ENCODE results near the gene BFSP2.

Gene BFSP2

GRCh38 chr3:133408366-133408765 is 8.5 kb downstream of the BFSP2 start:
- Histone ChIP-seq H3K4me3 (ENCODE audit: low read depth, low read length) (no peak overlapping the region), H3K4me1 (ENCODE audit: control insufficient read depth, insufficient read depth, low read length) (peaks cover 4% of the 10 kb centered on the region), H3K27me3 (ENCODE audit: control insufficient read depth, insufficient read depth, low read length) (no peaks in the 10 kb centered on the region), H3K9ac (ENCODE audit: low read depth, low read length) (no peak overlapping the region), H3K36me3 (ENCODE audit: control insufficient read depth, insufficient read depth, low read length) (no peaks in the 10 kb centered on the region), H3K9me3 (ENCODE audit: control insufficient read depth, insufficient read depth, low read length) (no peaks in the 10 kb centered on the region)

GRCh38 chr3:133408961-133409360 is 9.1 kb downstream of the BFSP2 start:
- Histone ChIP-seq H3K9me3 (ENCODE audit: control insufficient read depth, insufficient read depth, low read length) (no peaks in the 10 kb centered on the region), H3K9ac (ENCODE audit: low read depth, low read length) (no peak overlapping the region), H3K36me3 (ENCODE audit: control insufficient read depth, insufficient read depth, low read length) (no peaks in the 10 kb centered on the region), H3K27me3 (ENCODE audit: control insufficient read depth, insufficient read depth, low read length) (no peaks in the 10 kb centered on the region), H3K4me3 (ENCODE audit: low read depth, low read length) (no peak overlapping the region), H3K4me1 (ENCODE audit: control insufficient read depth, insufficient read depth, low read length) (peaks cover 4% of the 10 kb centered on the region)

- Histone ChIP-seq H3K36me3 (ENCODE audit: control insufficient read depth, insufficient read depth, low read length) (no peaks in the 10 kb centered on the region), H3K4me1 (ENCODE audit: control insufficient read depth, insufficient read depth, low read length) (no peaks in the 10 kb centered on the region), H3K9ac (ENCODE audit: low read depth, low read length) (no peak overlapping the region), H3K4me3 (ENCODE audit: low read depth, low read length) (no peak overlapping the region), H3K9me3 (ENCODE audit: control insufficient read depth, insufficient read depth, low read length) (no peaks in the 10 kb centered on the region), H3K27me3 (ENCODE audit: control insufficient read depth, insufficient read depth, low read length) (no peaks in the 10 kb centered on the region)
Observed at GRCh38 chr3:133410191-133410892, 10.5 kb downstream of the BFSP2 start.

- Histone ChIP-seq H3K27me3 (ENCODE audit: control insufficient read depth, insufficient read depth, low read length) (no peaks in the 10 kb centered on the region), H3K9me3 (ENCODE audit: control insufficient read depth, insufficient read depth, low read length) (no peaks in the 10 kb centered on the region), H3K9ac (ENCODE audit: low read depth, low read length) (no peak overlapping the region), H3K36me3 (ENCODE audit: control insufficient read depth, insufficient read depth, low read length) (no peaks in the 10 kb centered on the region), H3K4me1 (ENCODE audit: control insufficient read depth, insufficient read depth, low read length) (no peaks in the 10 kb centered on the region), H3K4me3 (ENCODE audit: low read depth, low read length) (no peak overlapping the region)
Observed at GRCh38 chr3:133412183-133413132, 12.6 kb downstream of the BFSP2 start.

- no peak overlapping the region for H3K9ac ChIP-seq (ENCODE audit: low read depth, low read length)
- H3K27me3 ChIP-seq (ENCODE audit: control insufficient read depth, insufficient read depth, low read length) = no peaks in the 10 kb centered on the region
- H3K4me1 ChIP-seq (ENCODE audit: control insufficient read depth, insufficient read depth, low read length) = no peaks in the 10 kb centered on the region
- no peak overlapping the region for H3K4me3 ChIP-seq (ENCODE audit: low read depth, low read length)
- no peaks in the 10 kb centered on the region for H3K36me3 ChIP-seq (ENCODE audit: control insufficient read depth, insufficient read depth, low read length)
- no peaks in the 10 kb centered on the region for H3K9me3 ChIP-seq (ENCODE audit: control insufficient read depth, insufficient read depth, low read length)
Observed at GRCh38 chr3:133413161-133414020, 13.5 kb downstream of the BFSP2 start.

GRCh38 chr3:133414021-133414392 is 14.2 kb downstream of the BFSP2 start:
- Histone ChIP-seq H3K4me1 (ENCODE audit: control insufficient read depth, insufficient read depth, low read length) (no peaks in the 10 kb centered on the region), H3K4me3 (ENCODE audit: low read depth, low read length) (no peak overlapping the region), H3K9ac (ENCODE audit: low read depth, low read length) (no peak overlapping the region), H3K36me3 (ENCODE audit: control insufficient read depth, insufficient read depth, low read length) (no peaks in the 10 kb centered on the region), H3K9me3 (ENCODE audit: control insufficient read depth, insufficient read depth, low read length) (no peaks in the 10 kb centered on the region), H3K27me3 (ENCODE audit: control insufficient read depth, insufficient read depth, low read length) (no peaks in the 10 kb centered on the region)

- Histone ChIP-seq H3K9me3 (ENCODE audit: control insufficient read depth, insufficient read depth, low read length) (no peaks in the 10 kb centered on the region), H3K4me3 (ENCODE audit: low read depth, low read length) (no peak overlapping the region), H3K36me3 (ENCODE audit: control insufficient read depth, insufficient read depth, low read length) (no peaks in the 10 kb centered on the region), H3K27me3 (ENCODE audit: control insufficient read depth, insufficient read depth, low read length) (no peaks in the 10 kb centered on the region), H3K4me1 (ENCODE audit: control insufficient read depth, insufficient read depth, low read length) (no peaks in the 10 kb centered on the region), H3K9ac (ENCODE audit: low read depth, low read length) (no peak overlapping the region)
Observed at GRCh38 chr3:133418361-133418760, 18.5 kb downstream of the BFSP2 start.

GRCh38 chr3:133419151-133419909 is 19.5 kb downstream of the BFSP2 start:
- H3K27me3 ChIP-seq (ENCODE audit: control insufficient read depth, insufficient read depth, low read length) = no peaks in the 10 kb centered on the region
- H3K4me1 ChIP-seq (ENCODE audit: control insufficient read depth, insufficient read depth, low read length) = no peaks in the 10 kb centered on the region
- H3K9me3 ChIP-seq (ENCODE audit: control insufficient read depth, insufficient read depth, low read length) = no peaks in the 10 kb centered on the region

GRCh38 chr3:133424937-133425869 is 25.3 kb downstream of the BFSP2 start:
- H3K36me3 ChIP-seq (ENCODE audit: control insufficient read depth, insufficient read depth, low read length) = no peaks in the 10 kb centered on the region
- H3K9me3 ChIP-seq (ENCODE audit: control insufficient read depth, insufficient read depth, low read length) = no peaks in the 10 kb centered on the region
- H3K9ac ChIP-seq (ENCODE audit: low read depth, low read length) = no peak overlapping the region
- no peaks in the 10 kb centered on the region for H3K27me3 ChIP-seq (ENCODE audit: control insufficient read depth, insufficient read depth, low read length)
- no peaks in the 10 kb centered on the region for H3K4me1 ChIP-seq (ENCODE audit: control insufficient read depth, insufficient read depth, low read length)
- H3K4me3 ChIP-seq (ENCODE audit: low read depth, low read length) = no peak overlapping the region

More at GRCh38 chr3:133419151-133419909, 19.5 kb downstream of the BFSP2 start:
- H3K4me3 ChIP-seq (ENCODE audit: low read depth, low read length) = no peak overlapping the region
- no peak overlapping the region for H3K9ac ChIP-seq (ENCODE audit: low read depth, low read length)
- H3K36me3 ChIP-seq (ENCODE audit: control insufficient read depth, insufficient read depth, low read length) = no peaks in the 10 kb centered on the region

- Histone ChIP-seq H3K36me3 (ENCODE audit: control insufficient read depth, insufficient read depth, low read length) (no peaks in the 10 kb centered on the region), H3K4me1 (ENCODE audit: control insufficient read depth, insufficient read depth, low read length) (no peaks in the 10 kb centered on the region), H3K4me3 (ENCODE audit: low read depth, low read length) (no peak overlapping the region), H3K27me3 (ENCODE audit: control insufficient read depth, insufficient read depth, low read length) (no peaks in the 10 kb centered on the region), H3K9ac (ENCODE audit: low read depth, low read length) (no peak overlapping the region), H3K9me3 (ENCODE audit: control insufficient read depth, insufficient read depth, low read length) (no peaks in the 10 kb centered on the region)
Observed at GRCh38 chr3:133425898-133426297, 26.0 kb downstream of the BFSP2 start.

Measured in iPS-15b (cell line).